HG03378 (cell line): ENCODE measurements around the gene PPEF1.
"Not testable (repeated sequence)": the region's sequence is repeated elsewhere in the genome, so short reads cannot be mapped to it uniquely, and the experiment has no call there.

Source experiments
- ATAC-seq: cut with Tn5 transposase; IDR thresholded peaks from one replicate; pipeline ENCODE4 v1.9.1; 2021; ENCODE audit warnings: mild to moderate bottlenecking, moderate library complexity; ENCODE audit not compliant: unreplicated experiment

Gene PPEF1

GRCh38 chrX:18701621-18702361, 5.7 kb upstream of the PPEF1 start:
- no peak for ATAC-seq

GRCh38 chrX:18702362-18703195, 4.9 kb upstream of the PPEF1 start:
- no peak for ATAC-seq

- no peak for ATAC-seq
Measured at GRCh38 chrX:18709833-18710232, 2.4 kb downstream of the PPEF1 start.

GRCh38 chrX:18714910-18715309, 7.5 kb downstream of the PPEF1 start:
- no peak for ATAC-seq

- no peak for ATAC-seq
Measured at GRCh38 chrX:18719852-18720251, 12.4 kb downstream of the PPEF1 start.

GRCh38 chrX:18721683-18722499, 14.4 kb downstream of the PPEF1 start:
- ATAC-seq = no peak

- no peak for ATAC-seq
Measured at GRCh38 chrX:18722500-18723071, 15.1 kb downstream of the PPEF1 start.

- no peak for ATAC-seq
Measured at GRCh38 chrX:18725310-18725943, 18.0 kb downstream of the PPEF1 start.

GRCh38 chrX:18733287-18733686, 25.8 kb downstream of the PPEF1 start:
- no peak for ATAC-seq

- not testable (repeated sequence) for ATAC-seq
Measured at GRCh38 chrX:18739609-18740008, 32.2 kb downstream of the PPEF1 start.

- no peak for ATAC-seq
Measured at GRCh38 chrX:18748499-18748898, 41.1 kb downstream of the PPEF1 start.

GRCh38 chrX:18753631-18754030, 46.2 kb downstream of the PPEF1 start:
- no peak for ATAC-seq

GRCh38 chrX:18755651-18756050, 48.2 kb downstream of the PPEF1 start:
- ATAC-seq = no peak

- no peak for ATAC-seq
Measured at GRCh38 chrX:18757956-18758932, 50.8 kb downstream of the PPEF1 start.

- no peak for ATAC-seq
Measured at GRCh38 chrX:18761750-18762149, 54.3 kb downstream of the PPEF1 start.

- not testable (repeated sequence) for ATAC-seq
Measured at GRCh38 chrX:18763106-18763505, 55.7 kb downstream of the PPEF1 start.

GRCh38 chrX:18769364-18769763, 61.9 kb downstream of the PPEF1 start:
- ATAC-seq = no peak

- no peak for ATAC-seq
Measured at GRCh38 chrX:18769812-18770573, 62.5 kb downstream of the PPEF1 start.

GRCh38 chrX:18789916-18790315, 82.5 kb downstream of the PPEF1 start:
- ATAC-seq = no peak
